HL-60 (cell line): Measurements from ENCODE around the gene ZNF548.
A peak's percentile ranks its signal among the peaks of the same experiment; 100 is the strongest.

ENCODE experiments used
- DNase-seq, 2 experiments: peaks; one replicate each; pipeline ENCODE4 v3.0.0-alpha.2; 2010 to 2020; ENCODE audit warnings: low read depth in 1 of 2, low spot score in 1 of 2
- H3K27ac ChIP-seq: fragments of 250-450 bp; sonication (Bioruptor Pico); replicated peaks from 2 replicates; pipeline ENCODE4 v1.5.1; 2020; ENCODE audit warnings: mild to moderate bottlenecking, moderate library complexity
- H3K27me3 ChIP-seq: fragments of 250-450 bp; sonication (Bioruptor Pico); 2 replicates; pipeline ENCODE4 v1.5.1; 2021; ENCODE audit warnings: mild to moderate bottlenecking, moderate library complexity; ENCODE audit not compliant: insufficient read depth, poor library complexity, severe bottlenecking
- H3K4me3 ChIP-seq: replicated peaks from 2 replicates; pipeline ENCODE4 v1.5.1; 2011; ENCODE audit warnings: mild to moderate bottlenecking, control low read depth, low read length; ENCODE audit not compliant: insufficient read depth
- CTCF ChIP-seq: IDR thresholded peaks from one replicate; pipeline ENCODE4 v1.5.1; 2011; ENCODE audit warnings: low read length, control low read depth, inconsistent platforms; ENCODE audit not compliant: insufficient read depth
- GABPA ChIP-seq: IDR thresholded peaks from 2 replicates; pipeline ENCODE4 v1.6.1; 2012; ENCODE audit warnings: low read depth
- POLR2AphosphoS5 ChIP-seq: IDR thresholded peaks from 2 replicates; pipeline ENCODE4 v1.6.1; 2012; ENCODE audit warnings: low read depth
- SPI1 ChIP-seq: IDR thresholded peaks from 2 replicates; pipeline ENCODE4 v1.6.1; 2012; ENCODE audit warnings: low read depth, mild to moderate bottlenecking, borderline replicate concordance
- TF ChIP-seq, protein P1 (sequence below): IDR thresholded peaks from 2 replicates; pipeline ENCODE4 v1.6.1; 2012; ENCODE audit warnings: low read depth; ENCODE audit not compliant: insufficient replicate concordance

The ZNF548 gene

DNA sequence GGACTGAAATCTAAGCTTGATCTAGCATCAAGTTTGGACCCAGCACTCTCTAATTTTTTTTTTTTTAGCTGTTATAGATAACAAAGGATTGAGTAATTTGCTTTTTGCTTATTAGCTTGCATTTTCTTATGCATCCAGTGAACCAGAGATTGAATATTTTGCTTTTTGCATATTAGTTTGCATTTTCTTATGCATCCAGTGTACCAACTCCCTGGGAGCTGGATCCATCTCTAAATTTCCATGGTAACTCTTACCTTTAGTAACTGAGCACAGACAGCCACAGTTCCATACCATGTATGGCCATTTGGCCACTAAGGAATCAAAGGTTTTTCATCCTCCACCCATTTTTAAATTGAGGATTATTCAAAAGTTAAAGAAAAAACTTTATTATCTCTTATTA, 8.7 kb upstream of the ZNF548 start:
- Histone ChIP-seq H3K4me3 (no peak overlapping the region), H3K27ac (no peak overlapping the region), H3K27me3 (no peaks in the 10 kb centered on the region)
- no peak for TF ChIP-seq SPI1
- no peak for TF ChIP-seq POLR2AphosphoS5
- no peak for TF ChIP-seq CTCF
- TF ChIP-seq GABPA: no peak
- TF ChIP-seq, protein P1, sequence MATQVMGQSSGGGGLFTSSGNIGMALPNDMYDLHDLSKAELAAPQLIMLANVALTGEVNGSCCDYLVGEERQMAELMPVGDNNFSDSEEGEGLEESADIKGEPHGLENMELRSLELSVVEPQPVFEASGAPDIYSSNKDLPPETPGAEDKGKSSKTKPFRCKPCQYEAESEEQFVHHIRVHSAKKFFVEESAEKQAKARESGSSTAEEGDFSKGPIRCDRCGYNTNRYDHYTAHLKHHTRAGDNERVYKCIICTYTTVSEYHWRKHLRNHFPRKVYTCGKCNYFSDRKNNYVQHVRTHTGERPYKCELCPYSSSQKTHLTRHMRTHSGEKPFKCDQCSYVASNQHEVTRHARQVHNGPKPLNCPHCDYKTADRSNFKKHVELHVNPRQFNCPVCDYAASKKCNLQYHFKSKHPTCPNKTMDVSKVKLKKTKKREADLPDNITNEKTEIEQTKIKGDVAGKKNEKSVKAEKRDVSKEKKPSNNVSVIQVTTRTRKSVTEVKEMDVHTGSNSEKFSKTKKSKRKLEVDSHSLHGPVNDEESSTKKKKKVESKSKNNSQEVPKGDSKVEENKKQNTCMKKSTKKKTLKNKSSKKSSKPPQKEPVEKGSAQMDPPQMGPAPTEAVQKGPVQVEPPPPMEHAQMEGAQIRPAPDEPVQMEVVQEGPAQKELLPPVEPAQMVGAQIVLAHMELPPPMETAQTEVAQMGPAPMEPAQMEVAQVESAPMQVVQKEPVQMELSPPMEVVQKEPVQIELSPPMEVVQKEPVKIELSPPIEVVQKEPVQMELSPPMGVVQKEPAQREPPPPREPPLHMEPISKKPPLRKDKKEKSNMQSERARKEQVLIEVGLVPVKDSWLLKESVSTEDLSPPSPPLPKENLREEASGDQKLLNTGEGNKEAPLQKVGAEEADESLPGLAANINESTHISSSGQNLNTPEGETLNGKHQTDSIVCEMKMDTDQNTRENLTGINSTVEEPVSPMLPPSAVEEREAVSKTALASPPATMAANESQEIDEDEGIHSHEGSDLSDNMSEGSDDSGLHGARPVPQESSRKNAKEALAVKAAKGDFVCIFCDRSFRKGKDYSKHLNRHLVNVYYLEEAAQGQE: no peak
- no peak for DNase-seq

DNA sequence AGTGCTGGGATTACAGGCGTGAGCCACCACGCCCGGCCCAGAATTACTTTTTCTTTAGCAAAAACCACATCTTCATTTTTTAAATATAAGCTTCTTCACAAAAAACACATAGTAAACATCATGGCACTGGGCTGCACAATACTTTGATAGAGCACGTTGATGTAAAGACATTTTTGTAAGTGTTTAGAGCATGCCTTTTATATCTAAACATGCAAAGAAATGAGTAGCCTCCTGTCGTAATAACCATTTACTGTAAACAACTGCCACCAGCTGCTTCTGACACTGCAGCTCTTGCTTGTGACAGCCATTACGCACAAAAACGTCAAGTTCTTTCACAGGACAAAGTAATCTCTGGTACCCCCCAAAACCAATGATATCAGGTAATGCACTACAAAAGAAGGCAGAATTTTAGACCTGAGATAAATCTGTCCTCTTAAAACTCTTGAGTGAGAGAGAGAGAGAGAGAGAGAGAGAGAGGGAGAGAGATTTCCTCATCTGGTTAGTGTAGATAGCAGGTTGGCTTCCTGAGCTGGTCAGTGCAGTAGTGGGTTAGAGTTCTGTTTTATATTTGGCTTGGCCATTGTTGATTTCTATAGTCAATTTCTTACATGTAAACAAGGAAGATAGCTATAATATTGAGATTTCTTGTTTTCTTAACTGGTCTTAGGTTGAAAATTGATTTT, 6.7 kb upstream of the ZNF548 start:
- Histone ChIP-seq H3K4me3 (no peak overlapping the region), H3K27ac (no peak overlapping the region), H3K27me3 (no peaks in the 10 kb centered on the region)
- no peak for DNase-seq
- TF ChIP-seq, protein P1: no peak
- TF ChIP-seq SPI1: no peak
- TF ChIP-seq GABPA: no peak
- TF ChIP-seq POLR2AphosphoS5: no peak
- no peak for TF ChIP-seq CTCF

GRCh38 chr19:57389194-57389729, 392 bp upstream of the ZNF548 start:
- no peak for TF ChIP-seq GABPA
- no peak for TF ChIP-seq CTCF
- TF ChIP-seq POLR2AphosphoS5: no peak
- TF ChIP-seq SPI1: no peak
- TF ChIP-seq, protein P1: no peak
- Histone ChIP-seq H3K27me3 (no peaks in the 10 kb centered on the region), H3K4me3 (peak overlapping the region; percentile 86; the same call in 1 of the 2 replicates), H3K27ac (peak overlapping the region; percentile 84)
- DNase-seq: no peak
